GM19438 (cell line): ENCODE results near the gene UGT1A8.
"Not testable (repeated sequence)": the region's sequence is repeated elsewhere in the genome, so short reads cannot be mapped to it uniquely, and the experiment has no call there.

Source experiments
- ATAC-seq: cut with Tn5 transposase; IDR thresholded peaks from one replicate; pipeline ENCODE4 v1.9.1; 2021; ENCODE audit warnings: low read depth; ENCODE audit not compliant: unreplicated experiment

UGT1A8 gene

DNA sequence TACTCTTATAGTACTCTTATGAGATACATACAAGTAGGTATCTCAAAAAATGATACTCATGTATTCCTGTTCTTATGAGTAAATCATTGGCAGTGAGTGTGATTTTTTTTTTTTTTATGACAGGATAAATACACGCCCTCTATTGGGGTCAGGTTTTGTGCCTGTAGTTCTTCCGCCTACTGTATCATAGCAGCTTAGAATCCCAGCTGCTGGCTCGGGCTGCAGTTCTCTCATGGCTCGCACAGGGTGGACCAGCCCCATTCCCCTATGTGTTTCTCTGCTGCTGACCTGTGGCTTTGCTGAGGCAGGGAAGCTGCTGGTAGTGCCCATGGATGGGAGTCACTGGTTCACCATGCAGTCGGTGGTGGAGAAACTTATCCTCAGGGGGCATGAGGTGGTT, at the start of gene UGT1A8:
Gene UGT1A8 (plus strand): TSS at position 158 of the 400 bp plus-strand sequence. CDS start 75 bp downstream, at position 233.
- not testable (repeated sequence) for ATAC-seq

DNA sequence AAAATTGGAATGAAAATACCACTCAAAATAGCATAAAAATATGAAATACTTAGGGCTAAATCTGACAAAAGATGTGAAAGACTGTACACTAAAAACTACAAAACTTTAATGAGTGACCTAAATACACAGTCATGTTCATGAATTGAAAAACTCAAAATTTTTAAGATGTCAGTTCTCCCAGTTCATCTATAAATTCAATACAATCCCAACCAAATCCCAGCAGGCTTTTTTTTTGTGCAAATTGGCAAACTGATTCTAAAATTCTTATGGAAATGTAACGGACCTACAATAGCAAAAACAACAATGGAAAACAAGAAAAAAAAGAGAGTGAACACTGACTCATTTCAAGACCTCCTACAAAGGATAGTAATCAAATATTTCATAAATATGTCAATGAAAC, 46.4 kb upstream of the UGT1A8 start:
- ATAC-seq, result no peak

DNA sequence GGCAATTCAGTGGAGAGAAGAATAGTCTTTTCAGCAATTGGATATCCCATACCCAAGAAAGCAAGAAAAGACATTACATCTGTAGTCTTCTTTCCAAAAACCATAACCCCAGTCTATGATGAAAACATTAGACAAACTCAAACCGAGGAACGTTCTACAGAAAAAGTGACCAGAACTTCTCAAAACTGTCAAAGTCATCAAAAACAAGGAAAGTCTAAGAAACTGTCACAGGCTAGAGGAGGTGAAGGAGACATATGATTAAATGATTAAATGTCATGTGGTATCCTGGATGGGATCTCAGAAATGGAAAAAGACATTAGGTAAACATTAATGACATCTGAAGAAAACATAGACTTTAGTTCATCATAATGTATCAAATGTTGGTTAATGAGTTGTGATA, 46.0 kb upstream of the UGT1A8 start:
- ATAC-seq, result no peak

DNA sequence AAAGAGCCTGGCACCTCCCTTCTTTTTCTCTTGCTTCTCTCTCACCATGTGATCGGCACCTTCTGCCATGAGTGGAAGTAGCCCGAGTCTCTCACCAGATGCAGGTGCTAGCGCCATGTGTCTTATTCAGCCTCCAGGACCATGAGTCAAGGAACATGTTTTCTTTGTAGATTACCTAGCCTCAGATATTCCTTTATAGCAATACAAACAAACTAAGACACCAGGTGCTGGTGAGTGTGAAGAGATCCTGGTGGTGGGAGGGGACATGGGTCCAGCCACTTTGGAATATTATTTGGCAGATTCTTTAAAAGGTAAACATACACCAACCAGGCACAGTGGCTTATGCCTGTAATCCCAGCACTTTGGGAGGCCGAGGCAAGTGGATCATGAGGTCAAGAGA, 45.0 kb upstream of the UGT1A8 start:
- no peak for ATAC-seq

DNA sequence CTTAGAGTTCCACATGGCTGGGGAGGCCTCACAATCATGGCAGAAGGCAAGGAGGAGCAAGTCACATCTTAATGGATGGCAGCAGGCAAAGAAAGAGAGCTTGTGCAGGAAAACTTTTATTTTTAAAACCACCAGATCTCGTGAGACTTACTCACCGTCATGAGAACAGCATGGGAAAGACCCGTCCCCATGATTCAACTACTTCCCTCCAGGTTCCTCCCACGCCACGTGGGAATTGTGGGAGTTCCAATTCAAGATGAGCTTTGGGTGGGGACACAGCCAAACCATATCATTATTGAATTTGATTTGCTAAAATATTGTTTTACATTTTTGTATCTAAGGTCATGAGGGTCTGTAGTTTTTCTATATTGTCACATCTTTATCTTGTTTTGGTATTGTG, 40.1 kb upstream of the UGT1A8 start:
- not testable (repeated sequence) for ATAC-seq

DNA sequence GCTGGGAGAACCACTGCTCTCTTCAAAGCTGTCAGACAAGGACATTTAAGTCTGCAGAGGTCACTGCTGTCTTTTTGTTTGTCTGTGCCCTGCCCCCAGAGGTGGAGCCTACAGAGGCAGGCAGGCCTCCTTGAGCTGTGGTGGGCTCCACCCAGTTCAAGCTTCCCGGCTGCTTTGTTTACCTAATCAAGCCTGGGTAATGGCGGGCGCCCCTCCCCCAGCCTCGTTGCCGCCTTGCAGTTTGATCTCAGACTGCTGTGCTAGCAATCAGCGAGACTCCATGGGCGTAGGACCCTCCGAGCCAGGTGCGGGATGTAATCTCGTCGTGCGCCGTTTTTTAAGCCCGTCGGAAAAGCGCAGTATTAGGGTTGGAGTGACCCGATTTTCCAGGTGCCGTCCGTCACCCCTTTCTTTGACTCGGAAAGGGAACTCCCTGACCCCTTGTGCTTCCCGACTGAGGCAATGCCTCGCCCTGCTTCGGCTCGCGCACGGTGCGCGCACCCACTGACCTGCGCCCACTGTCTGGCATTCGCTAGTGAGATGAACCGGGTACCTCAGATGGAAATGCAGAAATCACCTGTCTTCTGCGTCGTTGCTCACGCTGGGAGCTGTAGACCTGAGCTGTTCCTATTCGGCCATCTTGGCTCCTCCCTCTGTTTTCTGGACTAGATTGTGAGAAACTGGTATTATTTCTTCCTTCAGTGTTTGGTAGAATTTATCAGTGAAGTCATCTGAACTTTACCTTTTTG, 34.0 kb upstream of the UGT1A8 start:
- ATAC-seq, result not testable (repeated sequence)

DNA sequence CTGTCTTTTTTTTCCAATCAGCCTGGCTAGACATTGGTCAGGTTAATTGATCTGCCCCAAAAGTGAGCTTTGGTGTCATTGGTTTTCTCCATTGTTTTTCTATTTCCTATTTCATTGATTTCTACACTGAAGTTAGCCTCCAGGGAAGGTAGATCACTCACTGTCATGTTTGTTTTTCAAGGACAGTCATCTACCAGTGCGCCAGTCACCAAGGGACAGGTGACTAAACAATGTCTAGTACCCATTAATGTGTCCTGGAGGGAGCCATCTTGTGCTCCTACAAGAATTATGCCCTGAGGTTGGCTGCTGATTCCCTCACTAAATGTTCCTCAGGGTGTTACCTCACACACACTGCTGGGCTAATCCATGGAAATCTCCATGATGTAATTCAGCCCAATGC, 33.2 kb upstream of the UGT1A8 start:
- ATAC-seq, result no peak

DNA sequence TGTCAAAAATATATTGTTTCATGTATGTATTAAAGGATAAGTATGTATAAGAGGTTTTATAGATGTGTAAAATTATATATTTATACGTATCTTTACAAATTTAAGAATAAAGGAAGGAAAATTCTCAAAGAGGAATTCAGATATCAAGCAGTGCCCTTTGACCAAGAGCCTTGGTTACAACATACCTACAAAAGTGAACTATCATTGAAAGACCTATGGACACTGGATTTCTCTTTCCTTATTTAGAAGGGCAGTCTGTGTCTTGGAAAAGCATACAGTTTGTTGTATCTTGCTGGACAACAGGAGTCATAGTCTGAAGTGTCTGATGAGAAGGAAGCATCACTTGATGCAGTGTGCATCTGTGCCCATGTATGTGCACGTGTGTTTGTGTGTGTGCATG, 29.0 kb upstream of the UGT1A8 start:
- no peak for ATAC-seq

DNA sequence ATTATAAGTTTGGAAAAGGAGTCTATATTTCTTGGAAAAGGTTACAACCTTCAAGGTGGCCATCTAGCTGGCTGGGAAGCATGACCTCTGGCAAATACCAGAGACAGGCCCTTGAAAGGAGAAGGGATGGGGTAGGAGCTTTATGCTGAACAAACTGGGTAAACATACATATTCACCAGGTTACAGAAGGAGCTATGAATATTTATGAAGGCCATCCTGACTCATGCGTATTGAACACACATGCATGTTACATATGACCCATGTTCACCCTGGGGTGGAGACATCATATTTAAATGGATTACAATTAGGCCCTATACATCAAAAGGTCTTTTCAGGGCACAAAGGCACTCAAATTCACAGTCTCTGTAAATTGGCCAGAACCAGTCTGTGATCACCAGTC, 24.7 kb upstream of the UGT1A8 start:
- ATAC-seq, result not testable (repeated sequence)

DNA sequence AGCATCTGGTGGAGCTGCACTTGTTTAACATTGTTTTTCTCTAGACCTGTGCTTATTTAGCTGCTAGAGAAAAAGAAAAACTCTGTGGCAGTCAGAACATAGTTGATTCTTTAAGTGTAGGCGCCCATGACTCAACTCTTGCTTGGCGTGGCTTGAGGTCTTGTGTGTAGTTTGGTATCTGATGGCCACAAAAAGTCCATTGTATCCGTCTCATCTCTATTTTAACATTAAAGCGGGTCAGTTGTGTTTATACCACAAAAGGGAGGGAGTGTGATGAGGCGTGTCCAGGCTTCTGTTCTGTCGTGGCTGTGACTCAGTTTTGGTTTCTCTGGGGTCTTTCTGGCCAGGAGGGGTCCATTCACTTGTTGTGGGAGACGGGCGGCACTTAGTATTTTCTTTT, 24.2 kb upstream of the UGT1A8 start:
- no peak for ATAC-seq

DNA sequence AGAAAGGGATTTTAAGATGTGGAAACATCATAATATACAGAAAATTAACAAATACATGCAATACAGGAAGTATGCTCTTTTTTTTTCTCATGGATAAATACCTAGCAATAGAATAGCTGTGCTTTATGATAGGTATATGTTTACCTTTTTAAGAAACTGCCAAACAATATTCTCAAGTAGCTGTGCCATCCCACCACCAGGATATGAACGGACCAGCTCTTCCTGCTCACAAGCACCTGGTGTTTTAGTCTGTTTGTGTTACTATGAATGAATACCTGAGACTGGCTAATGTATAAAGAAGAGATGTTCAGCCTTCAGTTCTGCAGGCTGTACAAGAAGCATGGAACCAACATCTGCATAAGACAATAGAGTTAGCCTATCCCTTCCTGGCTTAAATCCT, 19.9 kb upstream of the UGT1A8 start:
- no peak for ATAC-seq

DNA sequence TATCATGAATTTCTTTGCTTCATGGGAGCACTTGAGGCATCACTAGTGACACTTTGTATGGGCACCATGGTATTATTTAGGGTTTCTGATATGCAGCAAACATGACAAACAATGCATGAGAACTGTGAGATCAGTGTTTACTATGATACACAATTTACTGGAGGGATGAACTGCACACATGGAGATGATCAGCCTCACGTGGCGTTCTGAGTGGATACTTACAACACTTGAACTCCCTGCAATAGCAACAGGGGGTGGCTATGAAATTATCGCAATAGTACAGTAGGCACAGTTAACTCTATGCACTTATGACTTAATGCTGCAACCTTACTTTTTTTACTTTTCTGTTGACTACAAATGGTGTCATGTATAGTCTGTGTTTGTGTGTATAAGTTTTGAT, 18.5 kb upstream of the UGT1A8 start:
- no peak for ATAC-seq

DNA sequence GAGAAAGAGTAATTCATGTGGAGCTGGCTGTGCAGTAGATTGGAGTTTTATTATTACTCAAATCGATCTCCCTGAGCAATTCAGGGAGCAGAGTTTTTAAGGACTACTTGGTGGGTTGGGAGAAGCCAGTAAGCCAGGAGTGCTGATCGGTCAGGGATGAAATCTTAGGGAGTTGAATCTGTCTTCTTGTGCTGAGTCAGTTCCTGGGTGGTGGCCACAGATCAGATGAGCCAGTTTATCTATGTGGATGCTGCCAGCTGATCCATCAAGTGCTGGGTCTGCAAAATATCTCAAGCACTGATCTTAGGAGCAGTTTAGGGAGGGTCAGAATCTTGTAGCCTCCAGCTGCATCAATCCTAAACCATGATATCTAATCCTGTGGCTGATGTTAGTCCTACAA, 17.0 kb upstream of the UGT1A8 start:
- ATAC-seq, result no peak

DNA sequence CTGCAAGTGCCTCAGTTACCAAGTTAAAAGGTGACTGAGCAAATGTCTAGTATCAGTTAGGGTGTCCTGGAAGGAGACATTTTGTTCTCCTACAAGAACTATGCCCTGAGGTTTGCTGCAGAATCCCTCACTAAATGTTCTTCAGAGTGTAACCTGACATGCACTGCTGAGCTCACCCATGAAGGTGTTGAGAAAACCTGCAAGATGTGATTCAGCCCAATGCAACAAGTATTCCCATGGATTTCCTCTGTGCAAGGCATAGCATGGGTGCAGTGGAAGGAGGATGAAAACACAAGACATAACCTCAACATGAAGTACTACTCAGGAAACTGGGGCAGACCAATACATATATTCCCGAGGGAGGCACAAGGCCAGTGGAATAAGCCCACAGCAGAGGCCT, 15.4 kb upstream of the UGT1A8 start:
- ATAC-seq, result no peak

DNA sequence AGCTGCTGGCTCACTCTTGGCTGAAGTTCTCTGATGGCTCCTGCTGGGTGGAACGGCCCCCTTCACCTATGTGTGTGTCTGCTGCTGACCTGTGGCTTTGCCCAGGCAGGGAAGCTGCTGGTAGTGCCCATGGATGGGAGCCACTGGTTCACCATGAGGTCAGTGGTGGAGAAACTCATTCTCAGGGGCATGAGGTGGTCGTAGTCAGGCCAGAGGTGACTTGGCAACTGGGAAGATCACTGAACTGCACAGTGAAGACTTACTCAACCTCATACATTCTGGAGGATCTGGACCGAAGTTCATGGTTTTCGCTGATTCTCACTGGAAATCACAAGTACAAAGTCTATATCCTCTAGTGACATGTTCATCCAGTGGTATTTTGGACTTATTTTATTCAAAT, 13.9 kb upstream of the UGT1A8 start:
- no peak for ATAC-seq

DNA sequence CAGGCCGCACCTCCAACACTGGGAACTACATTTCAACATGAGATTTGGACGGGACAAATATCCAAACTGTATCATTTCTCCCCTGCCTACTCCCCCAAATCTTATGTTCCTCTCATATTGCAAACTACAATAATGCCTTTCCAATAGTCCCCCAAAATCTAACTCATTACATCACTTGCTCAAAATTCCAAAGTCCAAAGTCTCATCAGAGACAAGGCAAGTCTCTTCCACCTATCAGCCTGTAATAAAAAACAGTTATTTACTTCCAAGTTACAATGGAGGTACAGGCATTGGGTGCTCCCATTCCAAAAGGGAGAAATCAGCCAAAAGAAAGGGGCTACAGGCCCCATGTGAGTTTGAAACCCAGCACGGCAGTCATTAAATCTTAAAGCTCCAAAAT, 12.6 kb upstream of the UGT1A8 start:
- ATAC-seq, result no peak

DNA sequence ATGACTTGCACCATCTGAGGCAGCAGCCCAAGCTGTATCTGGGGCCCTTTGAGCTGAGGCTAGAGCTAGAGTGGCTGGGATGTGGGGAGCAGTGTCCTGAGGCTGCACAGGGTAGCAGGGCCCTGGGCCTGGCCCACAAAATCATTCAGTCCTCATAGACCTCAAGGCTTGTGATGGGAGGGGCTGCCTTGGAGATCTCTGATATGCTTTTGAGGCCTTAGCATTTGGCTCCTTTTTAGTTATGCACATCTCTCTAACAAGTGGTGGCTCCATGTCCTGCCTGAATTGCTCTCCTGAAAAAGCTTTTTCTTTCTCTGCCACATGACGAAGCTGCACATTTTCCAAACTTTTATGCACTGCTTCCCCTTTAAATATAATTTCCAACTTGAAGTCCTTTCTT, 11.8 kb upstream of the UGT1A8 start:
- no peak for ATAC-seq

DNA sequence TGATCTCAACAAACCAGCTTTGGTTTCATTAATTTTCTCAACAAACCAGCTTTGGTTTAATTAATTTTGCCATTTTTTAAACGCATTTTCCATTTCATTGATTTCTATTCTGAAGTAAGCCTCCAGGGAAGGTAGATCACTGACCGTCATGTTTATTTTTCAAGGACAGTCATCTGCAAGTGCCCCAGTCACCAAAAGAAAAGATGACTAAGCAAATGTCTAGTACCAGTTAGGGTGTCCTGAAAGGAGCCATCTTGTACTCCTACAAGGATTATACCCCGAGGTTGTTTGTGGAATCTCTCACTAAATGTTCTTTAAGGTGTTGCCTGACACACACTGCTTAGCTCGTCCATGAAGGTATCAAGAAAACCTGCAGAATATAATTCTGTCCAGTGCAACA, 6.1 kb upstream of the UGT1A8 start:
- ATAC-seq, result no peak

DNA sequence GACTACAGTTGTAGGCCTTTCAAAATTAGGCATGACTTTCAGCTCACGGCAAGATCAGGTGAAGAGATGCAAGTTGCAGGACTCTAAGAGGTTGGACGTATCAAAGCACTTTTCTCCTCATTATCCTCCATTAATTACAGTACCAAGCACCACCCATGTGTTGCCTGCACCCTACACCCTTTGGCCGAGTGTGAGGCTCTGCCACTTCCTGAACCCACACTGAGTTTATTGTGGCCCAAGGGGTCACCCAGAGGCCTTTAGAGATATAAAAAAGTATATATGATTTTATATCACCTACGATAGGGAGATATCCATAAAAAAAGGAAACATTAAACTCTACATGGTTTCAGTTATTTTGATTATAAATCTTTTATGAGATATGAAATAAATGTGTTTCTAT, 2.8 kb downstream of the UGT1A8 start:
- no peak for ATAC-seq

DNA sequence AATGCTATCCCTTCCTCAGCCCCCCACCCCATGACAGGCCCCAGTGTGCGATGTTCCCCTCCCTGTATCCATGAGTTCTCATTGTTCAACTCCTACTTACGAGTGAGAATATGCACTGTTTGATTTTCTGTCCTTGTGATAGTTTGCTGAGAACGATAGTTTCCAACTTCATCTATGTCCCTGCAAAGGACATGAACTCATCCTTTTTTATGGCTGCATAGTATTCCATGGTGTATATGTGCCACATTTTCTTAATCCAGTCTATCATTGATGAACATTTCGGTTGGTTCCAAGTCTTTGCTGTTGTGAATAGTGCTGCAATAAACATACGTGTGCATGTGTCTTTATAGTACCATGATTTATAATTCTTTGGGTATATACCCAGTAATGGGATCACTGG, 4.4 kb downstream of the UGT1A8 start:
- ATAC-seq, result not testable (repeated sequence)

DNA sequence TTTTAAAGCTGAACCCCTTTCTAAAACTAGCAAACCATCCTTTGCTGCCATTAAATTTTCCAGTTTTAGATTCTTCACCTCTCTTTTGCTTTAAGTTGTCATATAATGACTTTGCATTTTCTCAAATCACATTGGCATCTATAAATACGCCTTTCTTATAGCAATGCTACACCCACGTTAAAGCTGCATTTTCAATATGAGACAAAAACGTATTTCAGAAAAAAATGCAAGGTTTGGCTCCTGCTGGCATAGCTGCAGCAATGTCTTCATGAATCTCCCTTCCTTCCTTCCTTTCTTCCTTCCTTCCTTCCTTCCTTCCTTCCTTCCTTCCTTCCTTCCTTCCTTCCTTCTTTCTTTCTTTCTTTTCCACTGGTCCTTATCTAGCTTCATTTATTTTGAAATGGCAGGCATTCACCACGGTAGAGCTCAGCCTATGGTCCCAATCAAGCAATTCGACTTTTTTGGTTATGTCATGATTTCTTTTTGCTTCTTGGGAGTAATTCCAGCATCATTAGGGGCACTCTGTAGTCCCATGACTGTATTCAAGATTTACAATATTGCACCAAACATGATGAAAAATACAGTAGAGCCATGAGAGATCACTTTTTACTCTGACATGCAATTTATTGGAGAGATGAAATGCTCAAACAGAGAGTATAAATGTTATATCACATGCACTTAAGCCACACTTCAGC, 10.0 kb downstream of the UGT1A8 start:
- ATAC-seq, result no peak

DNA sequence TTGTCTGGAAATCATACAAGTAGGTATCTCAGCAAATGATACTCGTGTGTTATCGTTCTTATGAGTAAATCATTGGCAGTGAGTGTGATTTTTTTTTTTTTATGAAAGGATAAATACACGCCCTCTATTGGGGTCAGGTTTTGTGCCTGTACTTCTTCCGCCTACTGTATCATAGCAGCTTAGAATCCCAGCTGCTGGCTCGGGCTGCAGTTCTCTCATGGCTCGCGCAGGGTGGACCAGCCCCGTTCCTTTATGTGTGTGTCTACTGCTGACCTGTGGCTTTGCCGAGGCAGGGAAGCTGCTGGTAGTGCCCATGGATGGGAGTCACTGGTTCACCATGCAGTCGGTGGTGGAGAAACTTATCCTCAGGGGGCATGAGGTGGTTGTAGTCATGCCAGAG, 18.9 kb downstream of the UGT1A8 start, which contains the start of gene UGT1A10:
Gene UGT1A10 (plus strand): TSS at position 143 of the 400 bp plus-strand sequence. CDS start 75 bp downstream, at position 218.
- not testable (repeated sequence) for ATAC-seq
